Keratinocyte (primary cell): Measurements from ENCODE around the gene ANP32D.

Source experiments
- CTCF ChIP-seq, 3 experiments: IDR thresholded peaks in 1 of 3; conservative IDR thresholded peaks in 1 of 3; optimal IDR thresholded peaks in 1 of 3; 2 replicates in 2 of 3; 3 replicates in 1 of 3; pipeline versions ENCODE3 to v1.5.1; 2011; ENCODE audit warnings: low read length in 3 of 3, mild to moderate bottlenecking in 3 of 3, moderate library complexity in 2 of 3, control low read depth in 1 of 3, inconsistent platforms in 1 of 3; ENCODE audit not compliant: insufficient read depth in 2 of 3; ENCODE audit errors: extremely low read depth in 1 of 3
- EZH2 ChIP-seq: IDR thresholded peaks from one replicate; pipeline ENCODE4 v1.6.1; 2012; ENCODE audit warnings: inconsistent platforms, mild to moderate bottlenecking, low read length, moderate library complexity

- TF ChIP-seq CTCF (optimal IDR thresholded peaks at IDR 0.05 in 1 of 3, IDR thresholded peaks at IDR 0.05 in 1 of 3, conservative IDR thresholded peaks at IDR 0.05 in 1 of 3; ENCODE audit: extremely low read depth in 1 of 3, insufficient read depth in 2 of 3, low read length in 3 of 3) (no peak), EZH2 (no peak)
Observed at GRCh38 chr12:48472259-48472658, at the start of gene ANP32D.
